Stimulated activated memory B cell treated with anti-CD40 and anti-IgM and Interleukin-4, amounts not matched to agents 10 μg/mL and 1 μg/mL and 100 μg/mL, for 72 hours (primary cell): Measurements from ENCODE around the gene SELENOO.

Experiments used
- ATAC-seq: fragments of 150-1000 bp; cut with Tn5 transposase; 2 replicates; pipeline ENCODE4 v1.10.0; 2021
- H3K27ac Mint-ChIP-seq: one replicate; pipeline ENCODE4 v1.8.0; 2022; ENCODE audit warnings: mild to moderate bottlenecking, mixed read lengths
- H3K27me3 Mint-ChIP-seq: one replicate; pipeline ENCODE4 v1.8.0; 2022; ENCODE audit warnings: mixed read lengths
- H3K36me3 Mint-ChIP-seq: one replicate; pipeline ENCODE4 v1.8.0; 2022; ENCODE audit warnings: mixed read lengths
- H3K4me1 Mint-ChIP-seq: one replicate; pipeline ENCODE4 v1.8.0; 2022; ENCODE audit warnings: mixed read lengths
- H3K4me3 Mint-ChIP-seq: one replicate; pipeline ENCODE4 v1.8.0; 2022; ENCODE audit warnings: mild to moderate bottlenecking, moderate library complexity, mixed read lengths
- H3K9me3 Mint-ChIP-seq: one replicate; pipeline ENCODE4 v1.8.0; 2022; ENCODE audit warnings: mixed read lengths

Gene SELENOO

DNA sequence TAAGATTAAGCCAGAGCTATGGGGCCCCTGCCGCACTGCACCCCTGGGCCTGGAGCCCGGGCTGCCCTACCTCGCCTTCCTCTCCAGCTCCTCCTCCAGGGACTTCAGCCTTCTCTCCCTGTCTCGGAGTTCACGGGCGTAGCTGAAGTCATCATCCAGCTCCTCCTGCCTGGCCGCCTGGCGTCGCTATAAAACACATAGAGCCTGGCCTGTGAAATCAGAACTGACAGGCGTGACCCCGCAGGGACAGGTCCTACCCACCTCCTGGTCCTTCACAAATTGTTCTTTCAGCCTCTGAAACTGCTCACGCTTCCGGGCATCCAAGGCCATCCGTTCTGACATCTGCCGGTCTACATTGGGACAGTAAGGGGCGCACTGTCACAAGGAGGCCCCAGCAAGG lies 23.3 kb downstream of the SELENOO start:
- Mint-ChIP-seq H3K27me3 (no peaks in the 10 kb centered on the region), H3K4me1 (peaks cover 8% of the 10 kb centered on the region), H3K27ac (no peak overlapping the region), H3K36me3 (peaks cover 62% of the 10 kb centered on the region), H3K9me3 (no peaks in the 10 kb centered on the region), H3K4me3 (no peak overlapping the region)
- no peak for ATAC-seq

DNA sequence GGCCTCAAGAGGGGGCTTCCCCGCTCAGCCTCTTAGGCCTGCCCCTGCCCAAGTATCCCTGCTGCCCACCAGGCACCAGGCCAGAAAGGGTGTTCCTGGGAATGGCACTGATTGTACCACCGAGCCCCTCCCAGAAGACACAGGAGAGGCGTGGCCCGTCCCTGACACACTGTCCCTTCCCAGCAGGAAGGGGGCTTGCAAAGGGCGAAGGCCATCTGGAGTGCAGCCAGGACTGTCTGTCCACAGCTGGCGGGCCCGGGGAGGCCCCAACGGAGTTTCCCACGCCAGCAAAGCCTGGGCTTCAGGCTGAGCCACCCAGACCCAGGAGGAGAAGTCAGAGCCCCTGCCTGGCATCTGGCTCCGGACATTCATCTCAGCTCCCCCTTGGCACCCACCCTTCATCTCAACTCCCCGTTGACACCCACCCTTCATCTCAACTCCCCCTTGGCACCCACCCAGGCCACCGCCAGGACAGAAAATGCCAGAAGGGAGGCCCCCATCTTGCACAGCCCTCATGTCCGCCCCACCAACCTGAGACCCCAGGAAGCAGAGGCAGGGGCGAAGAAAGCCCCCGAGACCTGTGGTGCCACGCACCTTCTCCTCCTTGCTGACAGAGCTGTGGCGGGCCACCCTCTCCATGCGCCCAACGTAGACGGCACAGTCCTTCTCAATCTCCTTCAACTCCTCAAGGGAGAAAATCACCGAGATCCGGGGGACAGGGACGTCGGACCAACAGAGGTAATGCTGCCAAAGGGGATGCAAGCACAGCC lies 24.6 kb downstream of the SELENOO start:
- no peaks in the 10 kb centered on the region for H3K9me3 Mint-ChIP-seq
- ATAC-seq, result no peak
- no peak overlapping the region for H3K4me3 Mint-ChIP-seq
- H3K4me1 Mint-ChIP-seq, result peaks cover 9% of the 10 kb centered on the region
- no peaks in the 10 kb centered on the region for H3K27me3 Mint-ChIP-seq
- peaks cover 61% of the 10 kb centered on the region for H3K36me3 Mint-ChIP-seq
- no peak overlapping the region for H3K27ac Mint-ChIP-seq

DNA sequence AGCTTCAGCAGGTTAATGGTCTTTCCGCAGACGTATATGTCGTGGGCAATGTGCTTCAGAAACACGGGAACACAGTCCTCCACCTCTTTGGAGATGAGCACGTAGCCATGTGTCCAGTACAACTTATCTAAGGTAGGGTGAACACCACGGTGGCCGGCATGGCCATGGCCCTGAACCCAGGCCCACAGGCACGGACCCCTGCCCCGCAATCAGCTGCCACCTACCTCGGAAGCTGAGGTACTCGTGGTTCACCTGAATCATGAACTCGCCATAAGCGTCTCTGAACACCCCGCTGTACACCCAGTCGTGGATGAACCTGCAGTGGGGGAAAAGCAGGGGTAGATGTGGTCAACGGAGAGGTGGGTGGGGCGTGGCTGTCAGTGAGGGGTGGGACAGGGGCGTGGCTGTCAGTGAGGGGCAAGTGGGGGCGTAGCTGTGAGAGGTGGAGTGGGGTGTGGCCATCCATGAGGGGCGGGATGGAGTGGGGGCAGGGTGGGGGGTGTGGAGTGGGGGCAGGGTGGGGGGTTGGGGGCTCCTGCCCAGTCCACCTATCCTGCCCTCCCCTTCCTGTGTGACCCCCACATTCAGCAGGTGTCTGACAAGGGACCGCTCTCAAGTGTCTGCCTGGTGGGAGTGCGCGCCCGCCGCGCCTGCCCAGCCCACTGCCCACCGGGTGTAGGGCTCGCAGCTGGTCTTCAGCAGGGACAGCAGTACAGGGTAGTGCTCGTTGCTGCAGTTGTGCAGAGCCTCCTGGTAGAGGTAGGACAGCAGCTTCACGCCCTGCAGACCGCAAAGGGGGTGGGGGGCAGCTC lies 25.5 kb downstream of the SELENOO start:
- Mint-ChIP-seq H3K4me1 (peaks cover 9% of the 10 kb centered on the region), H3K27me3 (no peaks in the 10 kb centered on the region), H3K27ac (no peak overlapping the region), H3K9me3 (no peaks in the 10 kb centered on the region), H3K4me3 (no peak overlapping the region), H3K36me3 (peaks cover 55% of the 10 kb centered on the region)
- peak; percentile 46 for ATAC-seq

DNA sequence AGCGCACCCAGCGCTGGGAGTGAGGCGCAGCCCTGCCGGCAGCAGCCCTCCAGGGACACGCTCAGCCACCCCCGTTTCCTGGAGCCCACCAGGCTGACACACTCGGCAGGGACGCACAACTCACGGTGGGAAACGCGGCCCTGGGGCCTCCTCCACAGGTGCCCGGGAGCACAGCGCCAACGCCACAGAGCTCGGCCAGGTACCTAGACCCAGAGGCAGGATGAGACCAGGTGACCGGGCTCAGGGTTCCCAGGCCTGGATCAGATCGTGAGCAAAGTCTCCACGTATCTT lies 26.0 kb downstream of the SELENOO start:
- H3K27ac Mint-ChIP-seq, result no peak overlapping the region
- no peaks in the 10 kb centered on the region for H3K27me3 Mint-ChIP-seq
- H3K9me3 Mint-ChIP-seq, result no peaks in the 10 kb centered on the region
- H3K36me3 Mint-ChIP-seq, result peaks cover 59% of the 10 kb centered on the region
- H3K4me1 Mint-ChIP-seq, result peaks cover 9% of the 10 kb centered on the region
- no peak overlapping the region for H3K4me3 Mint-ChIP-seq
- ATAC-seq, result no peak

DNA sequence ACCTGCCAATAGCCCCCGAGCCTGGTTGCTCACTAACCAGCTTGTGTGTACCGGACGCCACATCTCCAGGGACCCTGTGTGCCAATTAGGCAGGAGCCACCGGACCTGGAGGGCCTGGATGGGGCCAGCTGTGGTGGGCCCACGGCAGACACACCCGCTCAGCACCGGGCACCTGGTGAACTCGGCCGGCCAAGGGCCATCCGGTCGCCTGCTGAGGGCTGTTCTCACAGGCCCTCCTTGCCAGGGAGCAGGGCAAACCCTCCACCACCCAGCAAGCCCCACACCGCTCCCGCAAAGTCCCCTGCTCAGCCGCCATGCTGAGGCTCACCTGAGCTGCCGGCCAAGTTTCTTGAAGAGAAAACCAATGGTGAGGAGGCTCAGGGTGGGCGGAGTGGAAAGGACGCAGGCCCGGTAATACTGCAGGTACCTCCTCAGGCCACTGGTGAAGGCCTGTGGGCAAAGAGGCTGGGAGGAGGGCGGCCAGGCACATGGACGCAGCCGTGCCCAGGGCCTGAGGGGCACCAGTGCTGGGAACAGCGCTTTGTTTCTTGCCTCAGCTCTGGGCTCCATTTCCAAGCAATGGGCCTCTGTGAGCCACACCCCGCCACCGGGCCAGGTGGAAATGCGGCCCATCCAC lies 26.9 kb downstream of the SELENOO start:
- H3K27ac Mint-ChIP-seq, result no peak overlapping the region
- H3K4me1 Mint-ChIP-seq, result peaks cover 9% of the 10 kb centered on the region
- H3K27me3 Mint-ChIP-seq, result no peaks in the 10 kb centered on the region
- H3K9me3 Mint-ChIP-seq, result no peaks in the 10 kb centered on the region
- no peak overlapping the region for H3K4me3 Mint-ChIP-seq
- ATAC-seq, result no peak
- H3K36me3 Mint-ChIP-seq, result peaks cover 66% of the 10 kb centered on the region

DNA sequence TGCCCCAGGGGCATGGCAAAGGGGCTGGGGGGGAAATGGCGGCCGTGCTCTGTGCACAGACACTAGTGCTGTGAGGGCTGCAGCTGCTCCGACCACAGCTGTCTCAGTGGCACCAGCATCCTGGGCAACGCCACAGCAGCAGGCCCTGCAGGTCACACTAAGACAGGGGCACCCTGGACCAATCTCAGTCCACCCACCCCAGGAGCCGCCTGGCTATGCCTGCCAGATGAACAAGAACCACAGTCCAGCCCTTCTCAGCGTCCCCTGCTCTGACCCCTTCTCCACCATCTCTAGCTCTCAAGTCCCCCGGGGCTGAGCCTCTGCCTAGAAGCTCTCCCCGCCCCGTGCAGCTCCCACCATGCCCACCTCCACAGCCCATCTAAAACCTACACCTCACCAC lies 27.6 kb downstream of the SELENOO start:
- no peak overlapping the region for H3K4me3 Mint-ChIP-seq
- H3K27me3 Mint-ChIP-seq, result no peaks in the 10 kb centered on the region
- no peaks in the 10 kb centered on the region for H3K9me3 Mint-ChIP-seq
- no peak for ATAC-seq
- peaks cover 64% of the 10 kb centered on the region for H3K36me3 Mint-ChIP-seq
- H3K4me1 Mint-ChIP-seq, result peaks cover 9% of the 10 kb centered on the region
- no peak overlapping the region for H3K27ac Mint-ChIP-seq

DNA sequence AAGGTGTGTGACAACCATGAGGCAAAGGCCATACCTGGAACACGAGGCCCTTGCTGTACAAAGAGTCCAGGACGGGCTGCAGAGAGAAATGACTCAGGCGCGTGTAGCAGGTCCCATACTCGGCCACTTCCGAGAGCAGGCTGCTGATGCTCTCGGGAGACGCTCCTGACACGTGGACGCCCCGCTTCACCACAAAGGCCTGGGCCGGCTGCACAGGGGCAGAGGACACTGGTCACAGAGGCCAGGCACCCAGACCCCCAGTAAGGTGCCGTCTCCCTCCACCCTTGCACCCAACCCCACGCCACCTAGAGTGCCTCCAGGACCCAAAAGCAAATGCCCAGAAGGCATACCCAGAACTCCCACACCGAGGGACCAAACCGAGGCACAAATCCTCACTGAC lies 28.6 kb downstream of the SELENOO start:
- H3K27ac Mint-ChIP-seq, result no peak overlapping the region
- H3K9me3 Mint-ChIP-seq, result no peaks in the 10 kb centered on the region
- H3K36me3 Mint-ChIP-seq, result peaks cover 61% of the 10 kb centered on the region
- no peak overlapping the region for H3K4me3 Mint-ChIP-seq
- no peak for ATAC-seq
- peaks cover 17% of the 10 kb centered on the region for H3K4me1 Mint-ChIP-seq
- no peaks in the 10 kb centered on the region for H3K27me3 Mint-ChIP-seq

DNA sequence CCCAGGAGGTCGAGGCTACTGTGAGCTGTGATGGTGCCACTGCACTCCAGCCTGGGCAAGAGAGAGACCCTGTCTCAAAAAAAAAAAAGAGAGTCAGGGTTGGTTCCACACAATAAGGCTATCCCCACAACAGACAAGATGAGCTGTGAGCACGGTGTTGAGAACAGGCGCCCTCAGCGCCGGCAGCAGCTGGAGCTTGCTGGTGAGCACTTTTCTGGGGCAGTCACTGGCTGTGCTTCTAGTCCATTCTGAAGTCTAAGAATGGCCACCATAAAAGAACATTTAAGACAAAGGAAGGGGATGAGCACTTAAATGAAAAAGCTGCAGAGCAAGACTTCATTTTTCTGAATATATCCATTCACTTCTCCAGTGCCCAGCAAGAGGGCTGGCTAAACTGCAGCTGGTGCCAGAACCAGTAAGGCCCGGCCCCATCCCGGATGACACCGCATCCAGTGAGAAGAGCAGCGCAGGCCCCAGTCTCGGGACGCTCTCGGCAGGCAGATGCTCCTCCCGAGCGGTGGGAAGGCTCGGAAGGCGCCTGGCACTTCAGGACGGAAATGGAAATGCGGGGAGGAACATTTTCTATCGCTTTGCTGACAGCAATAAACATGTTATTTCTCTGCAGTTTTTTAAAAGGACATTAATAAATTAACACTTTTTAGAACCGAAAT lies 31.8 kb downstream of the SELENOO start:
- no peak for ATAC-seq
- H3K36me3 Mint-ChIP-seq, result peaks cover 57% of the 10 kb centered on the region
- no peak overlapping the region for H3K4me3 Mint-ChIP-seq
- peaks cover 35% of the 10 kb centered on the region for H3K4me1 Mint-ChIP-seq
- peaks cover 3% of the 10 kb centered on the region for H3K9me3 Mint-ChIP-seq
- H3K27ac Mint-ChIP-seq, result no peak overlapping the region
- no peaks in the 10 kb centered on the region for H3K27me3 Mint-ChIP-seq

DNA sequence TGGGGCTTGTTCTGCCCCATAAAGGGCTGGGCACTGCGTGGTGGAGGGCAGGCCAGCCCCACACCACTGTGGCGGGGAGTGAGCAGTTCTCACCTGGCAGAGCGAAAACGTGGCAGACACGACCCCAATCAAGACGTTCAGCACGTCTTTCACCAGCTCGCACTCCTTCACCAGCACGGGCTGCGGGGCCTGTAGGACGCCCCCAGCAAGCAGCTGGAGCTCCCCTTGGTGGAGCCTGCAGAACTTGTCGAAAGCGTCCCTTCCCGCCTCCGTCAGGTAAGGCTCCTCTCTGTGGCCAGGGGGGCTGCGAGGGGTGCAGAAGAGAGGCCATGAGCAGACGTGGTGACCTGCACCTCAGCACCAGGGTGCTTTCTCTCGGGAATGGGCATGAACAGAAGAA lies 32.4 kb downstream of the SELENOO start:
- no peak overlapping the region for H3K27ac Mint-ChIP-seq
- H3K4me3 Mint-ChIP-seq, result no peak overlapping the region
- peaks cover 3% of the 10 kb centered on the region for H3K9me3 Mint-ChIP-seq
- no peaks in the 10 kb centered on the region for H3K27me3 Mint-ChIP-seq
- peaks cover 63% of the 10 kb centered on the region for H3K36me3 Mint-ChIP-seq
- peaks cover 35% of the 10 kb centered on the region for H3K4me1 Mint-ChIP-seq
- no peak for ATAC-seq

DNA sequence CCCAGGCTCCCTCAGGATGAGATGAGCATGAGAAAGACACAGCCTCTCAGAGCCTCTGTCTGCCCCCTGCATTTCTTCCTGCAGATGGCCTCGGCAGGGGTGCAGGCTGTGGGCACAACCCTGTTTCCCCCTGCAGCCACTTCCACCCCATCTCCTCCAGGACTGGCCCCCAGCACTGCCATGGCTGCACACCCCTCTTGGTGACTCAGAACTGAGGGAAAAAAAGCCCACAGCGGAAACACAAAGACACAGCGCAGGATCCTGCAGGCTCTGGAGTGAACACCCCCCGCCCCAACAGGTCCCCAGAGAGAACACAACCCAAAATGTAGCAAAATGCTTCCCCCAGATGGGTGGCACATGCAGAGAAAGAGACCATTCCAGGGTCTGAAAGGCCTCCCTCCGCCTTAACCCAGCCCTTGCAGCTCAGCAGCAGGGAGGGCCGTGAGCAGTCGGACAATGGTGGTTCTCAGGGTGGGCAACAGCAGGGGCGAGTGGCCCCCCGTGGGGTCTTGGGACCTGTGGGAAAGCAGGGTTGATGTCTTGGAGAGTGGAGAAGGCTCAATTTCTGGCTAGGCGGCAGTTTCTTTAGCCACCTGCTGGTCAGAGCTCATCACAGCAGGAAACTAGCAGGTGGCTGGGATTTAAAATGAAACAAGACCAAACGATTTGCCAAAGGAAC lies 36.1 kb downstream of the SELENOO start:
- Mint-ChIP-seq H3K36me3 (peaks cover 43% of the 10 kb centered on the region), H3K4me1 (peaks cover 38% of the 10 kb centered on the region), H3K9me3 (peaks cover 3% of the 10 kb centered on the region), H3K4me3 (no peak overlapping the region), H3K27ac (no peak overlapping the region), H3K27me3 (no peaks in the 10 kb centered on the region)
- ATAC-seq, result no peak

DNA sequence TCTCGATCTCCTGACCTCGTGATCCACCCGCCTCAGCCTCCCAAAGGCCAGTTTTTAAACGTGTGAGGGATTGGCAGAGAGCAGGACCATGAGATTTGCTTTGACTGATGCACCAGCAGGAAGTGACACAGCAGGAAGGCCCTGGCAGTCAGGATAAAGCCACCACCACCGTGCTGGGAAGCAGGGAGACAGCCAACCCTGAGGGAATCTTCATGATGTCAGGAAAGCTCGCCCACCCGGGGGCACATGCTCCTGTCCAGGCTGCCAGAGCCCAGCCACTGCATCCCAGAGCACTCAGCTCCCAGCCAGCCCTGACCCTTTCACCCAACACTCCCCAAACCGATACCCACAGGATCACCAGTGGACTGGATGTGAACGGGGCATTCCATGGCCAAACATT lies 37.9 kb downstream of the SELENOO start:
- no peak overlapping the region for H3K27ac Mint-ChIP-seq
- H3K27me3 Mint-ChIP-seq, result no peaks in the 10 kb centered on the region
- no peak for ATAC-seq
- no peak overlapping the region for H3K4me3 Mint-ChIP-seq
- H3K36me3 Mint-ChIP-seq, result peaks cover 29% of the 10 kb centered on the region
- H3K4me1 Mint-ChIP-seq, result peaks cover 55% of the 10 kb centered on the region
- H3K9me3 Mint-ChIP-seq, result peaks cover 3% of the 10 kb centered on the region

DNA sequence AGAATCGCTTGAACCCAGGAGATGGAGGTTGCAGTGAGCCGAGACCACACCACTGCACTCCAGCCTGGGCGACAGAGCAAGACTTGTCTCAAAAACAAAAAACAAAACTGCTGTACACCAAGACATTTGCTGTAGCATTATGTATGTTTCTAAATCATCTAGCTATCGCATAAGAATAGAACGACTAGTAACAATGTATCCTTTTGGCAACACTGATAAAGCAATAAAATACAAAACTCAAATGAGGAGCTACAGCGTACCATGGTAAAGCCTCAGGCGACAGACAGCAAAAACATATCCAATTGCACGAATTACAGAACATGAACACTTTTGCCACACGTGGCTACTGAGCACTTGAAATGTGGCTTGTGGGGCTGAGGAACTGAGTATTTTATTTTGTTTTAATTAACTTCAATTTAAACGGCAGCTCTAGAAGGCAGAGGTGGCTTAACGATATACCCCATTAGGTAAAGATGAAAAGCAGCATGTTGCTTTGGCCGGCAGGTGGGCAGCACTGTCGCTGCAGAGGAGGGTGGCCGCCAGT lies 41.7 kb downstream of the SELENOO start:
- Mint-ChIP-seq H3K36me3 (peaks cover 20% of the 10 kb centered on the region), H3K27ac (peak overlapping the region; percentile 91), H3K4me3 (peak overlapping the region; percentile 93), H3K9me3 (no peaks in the 10 kb centered on the region), H3K27me3 (no peaks in the 10 kb centered on the region), H3K4me1 (peaks cover 46% of the 10 kb centered on the region)
- ATAC-seq, result no peak

DNA sequence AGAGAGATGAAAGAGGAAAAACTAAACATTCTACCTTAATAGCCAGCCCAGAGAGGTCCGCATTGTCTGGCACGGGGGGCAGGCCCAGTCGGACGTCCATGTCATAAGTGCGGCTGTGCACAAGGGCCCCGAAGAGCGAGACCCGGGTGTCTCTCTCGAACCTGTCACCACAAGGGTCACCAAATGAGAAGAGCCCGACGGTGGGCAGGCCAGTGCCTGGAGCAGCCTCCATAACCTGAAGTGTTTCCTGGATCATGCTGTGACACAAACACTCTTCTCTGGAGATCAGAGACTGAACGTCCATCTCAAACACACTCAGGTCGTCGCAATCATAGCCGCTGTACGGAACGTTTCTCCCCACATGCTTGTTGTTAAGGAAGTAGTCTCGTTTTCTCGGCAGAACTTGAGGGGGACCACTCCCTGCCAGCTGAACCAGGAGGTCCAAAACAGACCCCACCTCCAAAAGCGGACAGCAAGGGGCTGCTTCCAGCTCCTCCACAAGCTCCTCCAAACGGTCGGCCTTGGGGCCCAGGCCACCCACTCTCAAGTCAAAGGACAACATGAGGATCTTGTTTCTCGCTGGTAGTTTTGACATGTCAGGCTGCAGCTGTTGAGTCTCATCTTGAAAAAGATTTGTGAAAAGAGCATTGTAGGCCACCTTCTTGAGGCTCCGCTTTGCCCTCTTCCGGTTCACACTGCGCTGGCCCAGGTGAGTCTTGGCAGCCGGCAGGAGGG lies 43.0 kb downstream of the SELENOO start:
- ATAC-seq, result no peak
- peaks cover 19% of the 10 kb centered on the region for H3K36me3 Mint-ChIP-seq
- H3K4me3 Mint-ChIP-seq, result peak overlapping the region; percentile 93

More for the DNA sequence above, 43.0 kb downstream of the SELENOO start:
- peak overlapping the region; percentile 91 for H3K27ac Mint-ChIP-seq
- H3K27me3 Mint-ChIP-seq, result no peaks in the 10 kb centered on the region
- peaks cover 52% of the 10 kb centered on the region for H3K4me1 Mint-ChIP-seq
- no peaks in the 10 kb centered on the region for H3K9me3 Mint-ChIP-seq
